GM23338 (cell line): ENCODE data around the gene RSPO1. TPM values are rescaled to one million over a fixed set of nuclear protein-coding genes. Genes with fewer than 3 reads are reported as not detected.

Experiments used
- ATAC-seq: fragments of 200-7000 bp; cut with Tn5 transposase; 3 replicates; pipeline ENCODE4 v1.9.1; 2020
- DNase-seq: peaks from one replicate; pipeline ENCODE4 v3.0.0-alpha.2; 2015; ENCODE audit warnings: low spot score
- H2AFZ ChIP-seq: fragments of 200-600 bp; sonication (generic); 2 replicates; pipeline ENCODE4 v1.8.0; 2016; ENCODE audit warnings: antibody characterized with exemption, mild to moderate bottlenecking, moderate library complexity
- H3F3A ChIP-seq: fragments of 200-600 bp; sonication (generic); replicated peaks from 2 replicates; pipeline ENCODE4 v1.8.0; 2017; ENCODE audit warnings: antibody characterized with exemption, mixed run types, low read depth
- H3K27ac ChIP-seq: fragments of 200-600 bp; sonication (generic); 2 replicates; pipeline ENCODE4 v1.6.1; 2016; ENCODE audit warnings: low read depth
- H3K27me3 ChIP-seq: fragments of 200-600 bp; sonication (generic); 2 replicates; pipeline ENCODE4 v1.8.0; 2016; ENCODE audit warnings: mild to moderate bottlenecking, mixed run types, moderate library complexity; ENCODE audit not compliant: insufficient read depth
- H3K36me3 ChIP-seq: fragments of 200-600 bp; sonication (generic); 2 replicates; pipeline ENCODE4 v1.8.0; 2016; ENCODE audit warnings: mild to moderate bottlenecking; ENCODE audit not compliant: insufficient read depth
- H3K4me1 ChIP-seq: fragments of 200-600 bp; sonication (generic); 2 replicates; pipeline ENCODE4 v1.8.0; 2016; ENCODE audit warnings: mild to moderate bottlenecking, moderate library complexity; ENCODE audit not compliant: insufficient read depth
- H3K4me2 ChIP-seq: fragments of 200-600 bp; sonication (generic); 2 replicates; pipeline ENCODE4 v1.7.1; 2017; ENCODE audit warnings: mixed run types
- H3K4me3 ChIP-seq: fragments of 200-600 bp; sonication (generic); 2 replicates; pipeline ENCODE4 v1.6.1; 2016; ENCODE audit warnings: mixed run types
- H3K79me2 ChIP-seq: fragments of 200-600 bp; sonication (generic); replicated peaks from 2 replicates; pipeline ENCODE4 v1.8.0; 2017; ENCODE audit warnings: mild to moderate bottlenecking; ENCODE audit not compliant: insufficient read depth
- H3K9me2 ChIP-seq: fragments of 200-600 bp; sonication (generic); 2 replicates; pipeline ENCODE4 v1.8.0; 2017; ENCODE audit not compliant: insufficient read depth
- H4K20me1 ChIP-seq: fragments of 200-600 bp; sonication (generic); replicated peaks from 2 replicates; pipeline ENCODE4 v1.8.0; 2017; ENCODE audit warnings: mild to moderate bottlenecking; ENCODE audit not compliant: insufficient read depth
- H3K27ac Mint-ChIP-seq: 2 replicates; pipeline ENCODE4 v1.8.0; 2020; ENCODE audit warnings: inconsistent platforms, mild to moderate bottlenecking, moderate library complexity, mixed read lengths
- H3K27me3 Mint-ChIP-seq: 3 replicates; pipeline ENCODE4 v1.8.0; 2022; ENCODE audit warnings: low read depth, mild to moderate bottlenecking, moderate library complexity, mixed read lengths, inconsistent platforms; ENCODE audit not compliant: insufficient read depth, poor library complexity
- H3K36me3 Mint-ChIP-seq: 3 replicates; pipeline ENCODE4 v1.8.0; 2021; ENCODE audit warnings: low read depth, mild to moderate bottlenecking, inconsistent platforms, moderate library complexity, mixed read lengths
- H3K4me1 Mint-ChIP-seq: 3 replicates; pipeline ENCODE4 v1.8.0; 2020; ENCODE audit warnings: mild to moderate bottlenecking, inconsistent platforms, mixed read lengths
- H3K4me3 Mint-ChIP-seq: 3 replicates; pipeline ENCODE4 v1.8.0; 2021; ENCODE audit warnings: moderate library complexity, mild to moderate bottlenecking, inconsistent platforms, mixed read lengths
- H3K9me3 Mint-ChIP-seq: 3 replicates; pipeline ENCODE4 v1.8.0; 2020; ENCODE audit warnings: moderate library complexity, mild to moderate bottlenecking, inconsistent platforms, mixed read lengths
- CREB1 ChIP-seq: fragments of 250-450 bp; sonication (Bioruptor Pico); IDR thresholded peaks from 2 replicates; pipeline ENCODE4 v1.5.0; 2020; ENCODE audit warnings: low read depth, mild to moderate bottlenecking, moderate library complexity
- EZH2 ChIP-seq: fragments of 200-600 bp; sonication (generic); IDR thresholded peaks from one replicate; pipeline ENCODE4 v1.8.0; 2017; ENCODE audit warnings: antibody characterized with exemption, mild to moderate bottlenecking, low read depth; ENCODE audit not compliant: unreplicated experiment
- EZH2phosphoT487 ChIP-seq: fragments of 200-600 bp; sonication (generic); IDR thresholded peaks from one replicate; pipeline ENCODE4 v1.8.1; 2018; ENCODE audit warnings: antibody characterized with exemption; ENCODE audit not compliant: unreplicated experiment
- JUNB ChIP-seq: IDR thresholded peaks from one replicate; pipeline ENCODE4 v1.6.1; 2016; ENCODE audit warnings: antibody characterized with exemption; ENCODE audit not compliant: unreplicated experiment
- POLR2AphosphoS5 ChIP-seq: IDR thresholded peaks from 2 replicates; pipeline ENCODE4 v1.6.1; 2016; ENCODE audit warnings: antibody characterized with exemption, low read depth
- ZNF114 ChIP-seq: fragments of 250-450 bp; sonication (Bioruptor Pico); IDR thresholded peaks from 2 replicates; pipeline ENCODE4 v1.5.0; 2020; ENCODE audit warnings: mild to moderate bottlenecking, moderate library complexity
- ZNF331 ChIP-seq: fragments of 250-450 bp; sonication (Bioruptor Pico); IDR thresholded peaks from 2 replicates; pipeline ENCODE4 v1.5.0; 2020; ENCODE audit warnings: low read depth, mild to moderate bottlenecking, moderate library complexity
- polyA plus RNA-seq: library from polyadenylated mRNA; unstranded; fragments of >200 nt; fragmentation: Nextera tagmentation; extraction: Ambion mirVana; gene quantifications from 2 replicates; pipeline ENCODE4 v1.2.1, GENCODE V29; 2016
- total RNA-seq: library from RNA; depleted of rRNA; stranded (reverse); fragments of >200 nt; shearing (Covaris generic); gene quantifications from 2 replicates; pipeline ENCODE4 v1.2.3, GENCODE V29; 2014
- TF ChIP-seq, protein P1 (sequence below): IDR thresholded peaks from one replicate; pipeline ENCODE4 v1.6.1; 2018; ENCODE audit warnings: antibody characterized with exemption; ENCODE audit not compliant: unreplicated experiment
- TF ChIP-seq, protein P2 (sequence below): IDR thresholded peaks from 2 replicates; pipeline ENCODE4 v1.6.1; 2016; ENCODE audit warnings: antibody characterized with exemption
- TF ChIP-seq, protein P3 (sequence below), 2 experiments: fragments of 200-600 bp in 1 of 2; sonication (generic) in 1 of 2; conservative IDR thresholded peaks; 2 replicates each; pipeline versions ENCODE4 v1.5.1 to v1.6.1; 2016 to 2017; ENCODE audit warnings: antibody characterized with exemption in 2 of 2, low read depth in 2 of 2, mild to moderate bottlenecking in 2 of 2, moderate library complexity in 1 of 2
- TF ChIP-seq, protein P4 (sequence below): fragments of 250-450 bp; sonication (Bioruptor Pico); IDR thresholded peaks from 2 replicates; pipeline ENCODE4 v1.5.0; 2020; ENCODE audit warnings: mild to moderate bottlenecking, moderate library complexity

RSPO1 gene
- total and polyA plus RNA-seq, 2 experiments from 2014 or later: 0.11 TPM; not detected in 1

DNA sequence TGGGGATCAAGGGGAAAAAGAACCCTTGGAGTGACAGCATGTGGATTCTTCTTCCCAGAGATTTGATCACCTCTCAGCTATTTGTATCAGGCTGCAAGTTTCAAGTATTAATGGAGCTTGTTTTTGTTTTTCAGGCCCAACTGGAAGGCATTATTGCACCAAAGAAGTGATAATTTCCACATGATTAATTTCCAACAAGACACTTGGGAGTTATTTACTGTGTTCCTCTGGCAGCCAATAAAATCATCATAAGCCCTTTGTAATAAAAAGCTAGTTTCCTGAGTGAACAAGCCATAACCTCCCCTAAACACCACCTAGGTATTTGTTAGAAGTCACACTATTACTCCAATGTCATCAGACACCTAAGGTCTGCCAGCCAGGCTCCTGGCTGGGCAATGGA lies 69.8 kb downstream of the RSPO1 start (continued):
- TF ChIP-seq, protein P1, sequence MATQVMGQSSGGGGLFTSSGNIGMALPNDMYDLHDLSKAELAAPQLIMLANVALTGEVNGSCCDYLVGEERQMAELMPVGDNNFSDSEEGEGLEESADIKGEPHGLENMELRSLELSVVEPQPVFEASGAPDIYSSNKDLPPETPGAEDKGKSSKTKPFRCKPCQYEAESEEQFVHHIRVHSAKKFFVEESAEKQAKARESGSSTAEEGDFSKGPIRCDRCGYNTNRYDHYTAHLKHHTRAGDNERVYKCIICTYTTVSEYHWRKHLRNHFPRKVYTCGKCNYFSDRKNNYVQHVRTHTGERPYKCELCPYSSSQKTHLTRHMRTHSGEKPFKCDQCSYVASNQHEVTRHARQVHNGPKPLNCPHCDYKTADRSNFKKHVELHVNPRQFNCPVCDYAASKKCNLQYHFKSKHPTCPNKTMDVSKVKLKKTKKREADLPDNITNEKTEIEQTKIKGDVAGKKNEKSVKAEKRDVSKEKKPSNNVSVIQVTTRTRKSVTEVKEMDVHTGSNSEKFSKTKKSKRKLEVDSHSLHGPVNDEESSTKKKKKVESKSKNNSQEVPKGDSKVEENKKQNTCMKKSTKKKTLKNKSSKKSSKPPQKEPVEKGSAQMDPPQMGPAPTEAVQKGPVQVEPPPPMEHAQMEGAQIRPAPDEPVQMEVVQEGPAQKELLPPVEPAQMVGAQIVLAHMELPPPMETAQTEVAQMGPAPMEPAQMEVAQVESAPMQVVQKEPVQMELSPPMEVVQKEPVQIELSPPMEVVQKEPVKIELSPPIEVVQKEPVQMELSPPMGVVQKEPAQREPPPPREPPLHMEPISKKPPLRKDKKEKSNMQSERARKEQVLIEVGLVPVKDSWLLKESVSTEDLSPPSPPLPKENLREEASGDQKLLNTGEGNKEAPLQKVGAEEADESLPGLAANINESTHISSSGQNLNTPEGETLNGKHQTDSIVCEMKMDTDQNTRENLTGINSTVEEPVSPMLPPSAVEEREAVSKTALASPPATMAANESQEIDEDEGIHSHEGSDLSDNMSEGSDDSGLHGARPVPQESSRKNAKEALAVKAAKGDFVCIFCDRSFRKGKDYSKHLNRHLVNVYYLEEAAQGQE: no peak
- TF ChIP-seq, protein P2, sequence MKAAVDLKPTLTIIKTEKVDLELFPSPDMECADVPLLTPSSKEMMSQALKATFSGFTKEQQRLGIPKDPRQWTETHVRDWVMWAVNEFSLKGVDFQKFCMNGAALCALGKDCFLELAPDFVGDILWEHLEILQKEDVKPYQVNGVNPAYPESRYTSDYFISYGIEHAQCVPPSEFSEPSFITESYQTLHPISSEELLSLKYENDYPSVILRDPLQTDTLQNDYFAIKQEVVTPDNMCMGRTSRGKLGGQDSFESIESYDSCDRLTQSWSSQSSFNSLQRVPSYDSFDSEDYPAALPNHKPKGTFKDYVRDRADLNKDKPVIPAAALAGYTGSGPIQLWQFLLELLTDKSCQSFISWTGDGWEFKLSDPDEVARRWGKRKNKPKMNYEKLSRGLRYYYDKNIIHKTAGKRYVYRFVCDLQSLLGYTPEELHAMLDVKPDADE: no peak
- TF ChIP-seq CREB1 (CRISPR knock-in tag) (no peak), ZNF331 (CRISPR knock-in tag) (no peak), POLR2AphosphoS5 (no peak), JUNB (no peak), ZNF114 (no peak)

GRCh38 chr1:37562984-37563383 lies 71.7 kb downstream of the RSPO1 start:
- H3K4me2 ChIP-seq: no peak overlapping the region
- Mint-ChIP-seq H3K4me1 (peaks cover 5% of the 10 kb centered on the region), H3K9me3 (no peaks in the 10 kb centered on the region; the same call in 2 of the 3 replicates), H3K4me3 (no peak overlapping the region), H3K36me3 (peaks cover 30% of the 10 kb centered on the region), H3K27ac (no peak overlapping the region), H3K27me3 (peaks cover 4% of the 10 kb centered on the region)
- H3K9me2 ChIP-seq: no peaks in the 10 kb centered on the region
- peaks cover 4% of the 10 kb centered on the region; the same call in 1 of the 2 replicates for H4K20me1 ChIP-seq
- H3K27me3 ChIP-seq: no peaks in the 10 kb centered on the region
- peaks cover 5% of the 10 kb centered on the region; the same call in 1 of the 2 replicates for H3F3A ChIP-seq
- ATAC-seq (no peak), DNase-seq (no peak)
- H3K4me1 ChIP-seq: no peaks in the 10 kb centered on the region
- H3K79me2 ChIP-seq: no peaks in the 10 kb centered on the region
- no peak overlapping the region for H3K27ac ChIP-seq
- no peak overlapping the region for H3K4me3 ChIP-seq
- H3K36me3 ChIP-seq: peaks cover 23% of the 10 kb centered on the region
- no peak overlapping the region for H2AFZ ChIP-seq
- no peak for TF ChIP-seq EZH2
- TF ChIP-seq POLR2AphosphoS5: no peak
- TF ChIP-seq CREB1 (CRISPR knock-in tag): no peak
- TF ChIP-seq, protein P3, sequence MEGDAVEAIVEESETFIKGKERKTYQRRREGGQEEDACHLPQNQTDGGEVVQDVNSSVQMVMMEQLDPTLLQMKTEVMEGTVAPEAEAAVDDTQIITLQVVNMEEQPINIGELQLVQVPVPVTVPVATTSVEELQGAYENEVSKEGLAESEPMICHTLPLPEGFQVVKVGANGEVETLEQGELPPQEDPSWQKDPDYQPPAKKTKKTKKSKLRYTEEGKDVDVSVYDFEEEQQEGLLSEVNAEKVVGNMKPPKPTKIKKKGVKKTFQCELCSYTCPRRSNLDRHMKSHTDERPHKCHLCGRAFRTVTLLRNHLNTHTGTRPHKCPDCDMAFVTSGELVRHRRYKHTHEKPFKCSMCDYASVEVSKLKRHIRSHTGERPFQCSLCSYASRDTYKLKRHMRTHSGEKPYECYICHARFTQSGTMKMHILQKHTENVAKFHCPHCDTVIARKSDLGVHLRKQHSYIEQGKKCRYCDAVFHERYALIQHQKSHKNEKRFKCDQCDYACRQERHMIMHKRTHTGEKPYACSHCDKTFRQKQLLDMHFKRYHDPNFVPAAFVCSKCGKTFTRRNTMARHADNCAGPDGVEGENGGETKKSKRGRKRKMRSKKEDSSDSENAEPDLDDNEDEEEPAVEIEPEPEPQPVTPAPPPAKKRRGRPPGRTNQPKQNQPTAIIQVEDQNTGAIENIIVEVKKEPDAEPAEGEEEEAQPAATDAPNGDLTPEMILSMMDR (conservative IDR thresholded peaks at IDR 0.05; ENCODE audit: low read depth in 2 of 2): no peak
- no peak for TF ChIP-seq ZNF114
- TF ChIP-seq, protein P4, sequence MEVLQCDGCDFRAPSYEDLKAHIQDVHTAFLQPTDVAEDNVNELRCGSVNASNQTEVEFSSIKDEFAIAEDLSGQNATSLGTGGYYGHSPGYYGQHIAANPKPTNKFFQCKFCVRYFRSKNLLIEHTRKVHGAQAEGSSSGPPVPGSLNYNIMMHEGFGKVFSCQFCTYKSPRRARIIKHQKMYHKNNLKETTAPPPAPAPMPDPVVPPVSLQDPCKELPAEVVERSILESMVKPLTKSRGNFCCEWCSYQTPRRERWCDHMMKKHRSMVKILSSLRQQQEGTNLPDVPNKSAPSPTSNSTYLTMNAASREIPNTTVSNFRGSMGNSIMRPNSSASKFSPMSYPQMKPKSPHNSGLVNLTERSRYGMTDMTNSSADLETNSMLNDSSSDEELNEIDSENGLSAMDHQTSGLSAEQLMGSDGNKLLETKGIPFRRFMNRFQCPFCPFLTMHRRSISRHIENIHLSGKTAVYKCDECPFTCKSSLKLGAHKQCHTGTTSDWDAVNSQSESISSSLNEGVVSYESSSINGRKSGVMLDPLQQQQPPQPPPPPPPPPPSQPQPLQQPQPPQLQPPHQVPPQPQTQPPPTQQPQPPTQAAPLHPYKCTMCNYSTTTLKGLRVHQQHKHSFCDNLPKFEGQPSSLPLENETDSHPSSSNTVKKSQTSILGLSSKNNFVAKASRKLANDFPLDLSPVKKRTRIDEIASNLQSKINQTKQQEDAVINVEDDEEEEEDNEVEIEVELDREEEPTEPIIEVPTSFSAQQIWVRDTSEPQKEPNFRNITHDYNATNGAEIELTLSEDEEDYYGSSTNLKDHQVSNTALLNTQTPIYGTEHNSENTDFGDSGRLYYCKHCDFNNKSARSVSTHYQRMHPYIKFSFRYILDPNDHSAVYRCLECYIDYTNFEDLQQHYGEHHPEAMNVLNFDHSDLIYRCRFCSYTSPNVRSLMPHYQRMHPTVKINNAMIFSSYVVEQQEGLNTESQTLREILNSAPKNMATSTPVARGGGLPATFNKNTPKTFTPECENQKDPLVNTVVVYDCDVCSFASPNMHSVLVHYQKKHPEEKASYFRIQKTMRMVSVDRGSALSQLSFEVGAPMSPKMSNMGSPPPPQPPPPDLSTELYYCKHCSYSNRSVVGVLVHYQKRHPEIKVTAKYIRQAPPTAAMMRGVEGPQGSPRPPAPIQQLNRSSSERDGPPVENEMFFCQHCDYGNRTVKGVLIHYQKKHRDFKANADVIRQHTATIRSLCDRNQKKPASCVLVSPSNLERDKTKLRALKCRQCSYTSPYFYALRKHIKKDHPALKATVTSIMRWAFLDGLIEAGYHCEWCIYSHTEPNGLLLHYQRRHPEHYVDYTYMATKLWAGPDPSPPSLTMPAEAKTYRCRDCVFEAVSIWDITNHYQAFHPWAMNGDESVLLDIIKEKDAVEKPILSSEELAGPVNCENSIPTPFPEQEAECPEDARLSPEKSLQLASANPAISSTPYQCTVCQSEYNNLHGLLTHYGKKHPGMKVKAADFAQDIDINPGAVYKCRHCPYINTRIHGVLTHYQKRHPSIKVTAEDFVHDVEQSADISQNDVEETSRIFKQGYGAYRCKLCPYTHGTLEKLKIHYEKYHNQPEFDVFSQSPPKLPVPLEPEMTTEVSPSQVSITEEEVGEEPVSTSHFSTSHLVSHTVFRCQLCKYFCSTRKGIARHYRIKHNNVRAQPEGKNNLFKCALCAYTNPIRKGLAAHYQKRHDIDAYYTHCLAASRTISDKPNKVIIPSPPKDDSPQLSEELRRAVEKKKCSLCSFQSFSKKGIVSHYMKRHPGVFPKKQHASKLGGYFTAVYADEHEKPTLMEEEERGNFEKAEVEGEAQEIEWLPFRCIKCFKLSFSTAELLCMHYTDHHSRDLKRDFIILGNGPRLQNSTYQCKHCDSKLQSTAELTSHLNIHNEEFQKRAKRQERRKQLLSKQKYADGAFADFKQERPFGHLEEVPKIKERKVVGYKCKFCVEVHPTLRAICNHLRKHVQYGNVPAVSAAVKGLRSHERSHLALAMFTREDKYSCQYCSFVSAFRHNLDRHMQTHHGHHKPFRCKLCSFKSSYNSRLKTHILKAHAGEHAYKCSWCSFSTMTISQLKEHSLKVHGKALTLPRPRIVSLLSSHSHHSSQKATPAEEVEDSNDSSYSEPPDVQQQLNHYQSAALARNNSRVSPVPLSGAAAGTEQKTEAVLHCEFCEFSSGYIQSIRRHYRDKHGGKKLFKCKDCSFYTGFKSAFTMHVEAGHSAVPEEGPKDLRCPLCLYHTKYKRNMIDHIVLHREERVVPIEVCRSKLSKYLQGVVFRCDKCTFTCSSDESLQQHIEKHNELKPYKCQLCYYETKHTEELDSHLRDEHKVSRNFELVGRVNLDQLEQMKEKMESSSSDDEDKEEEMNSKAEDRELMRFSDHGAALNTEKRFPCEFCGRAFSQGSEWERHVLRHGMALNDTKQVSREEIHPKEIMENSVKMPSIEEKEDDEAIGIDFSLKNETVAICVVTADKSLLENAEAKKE: no peak
- no peak for TF ChIP-seq EZH2phosphoT487
